Stimulated activated CD4-positive, alpha-beta T cell treated with anti-CD3 and anti-CD28 coated beads, TNF-alpha, amount 100 ng/mL, for 4 hours (primary cell): ENCODE data around the gene SUB1.
"Not testable (repeated sequence)": the region's sequence is repeated elsewhere in the genome, so short reads cannot be mapped to it uniquely, and the experiment has no call there.

Experiments
- DNase-seq, 3 experiments: peaks; one replicate each; pipeline ENCODE4 v3.0.0-alpha.2; 2020; ENCODE audit warnings: low read depth in 3 of 3

SUB1 gene

GRCh38 chr5:32585446-32586275 lies at the start of gene SUB1:
Gene SUB1, plus strand, starts transcription at chr5:32585557. Its CDS starts 2,956 bp downstream, at chr5:32588513.
- DNase-seq: peak; percentile 88 to 90 (median 89)

- no peak for DNase-seq
Measured at GRCh38 chr5:32536246-32536645, 49.1 kb upstream of the SUB1 start.

GRCh38 chr5:32537437-32538029 lies 47.8 kb upstream of the SUB1 start:
- not testable (repeated sequence) for DNase-seq

DNA sequence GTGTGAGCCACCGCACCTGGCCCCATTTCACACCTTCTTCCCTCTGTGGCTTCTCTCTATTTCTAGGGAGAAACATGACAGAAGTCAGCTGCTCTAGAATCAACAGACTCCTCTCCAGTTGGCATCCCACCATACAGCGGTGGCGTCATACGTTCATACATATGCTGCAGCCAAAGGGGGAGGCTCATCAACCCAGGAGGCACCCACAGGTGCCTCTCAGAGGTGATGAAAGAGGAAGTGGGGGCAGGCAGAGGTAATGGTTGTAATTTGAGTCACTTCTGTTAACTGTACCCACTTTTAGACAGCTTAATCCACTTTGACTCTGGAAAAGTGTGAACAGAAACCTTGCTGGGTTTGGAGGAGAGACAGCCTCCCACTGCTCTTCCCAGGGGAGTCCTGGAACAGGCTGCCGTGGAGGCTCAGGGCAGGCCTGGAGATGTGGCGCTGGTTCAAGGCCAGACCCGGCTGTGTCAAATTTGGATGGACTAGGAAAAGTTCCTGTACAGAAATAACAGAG lies 47.3 kb upstream of the SUB1 start:
- peak in 2 of 3 experiments; percentile 22 to 37 for DNase-seq

GRCh38 chr5:32539981-32540845 lies 45.1 kb upstream of the SUB1 start:
- no peak for DNase-seq

DNA sequence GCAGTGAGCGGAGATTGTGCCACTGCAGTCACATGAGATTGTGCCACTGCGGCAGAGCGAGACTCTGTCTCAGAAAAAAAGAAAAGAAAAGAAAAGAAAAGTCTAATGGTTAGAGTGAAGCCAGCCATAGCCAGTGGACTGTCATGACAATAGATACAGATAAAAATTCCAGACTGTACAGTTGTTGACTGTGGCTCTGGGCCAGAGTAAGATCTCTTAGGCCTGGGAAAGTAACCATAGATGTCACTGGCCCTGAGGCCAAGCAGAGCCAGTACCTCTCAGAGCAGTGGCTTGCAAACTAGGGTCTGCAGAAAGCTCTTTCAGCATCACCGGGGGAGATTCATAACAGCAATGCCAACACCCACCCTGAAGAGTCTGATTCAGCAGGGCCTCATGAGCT lies 44.1 kb upstream of the SUB1 start:
- no peak for DNase-seq

GRCh38 chr5:32542216-32543059 lies 42.9 kb upstream of the SUB1 start:
- peak in 1 of 3 experiments; percentile 12 for DNase-seq

GRCh38 chr5:32543291-32543690 lies 42.1 kb upstream of the SUB1 start:
- DNase-seq: no peak

- DNase-seq: no peak
Measured at GRCh38 chr5:32545102-32545800, 40.1 kb upstream of the SUB1 start.

- DNase-seq: no peak
Measured at GRCh38 chr5:32551194-32551593, 34.2 kb upstream of the SUB1 start.

- DNase-seq: no peak
Measured at GRCh38 chr5:32551865-32552264, 33.5 kb upstream of the SUB1 start.

DNA sequence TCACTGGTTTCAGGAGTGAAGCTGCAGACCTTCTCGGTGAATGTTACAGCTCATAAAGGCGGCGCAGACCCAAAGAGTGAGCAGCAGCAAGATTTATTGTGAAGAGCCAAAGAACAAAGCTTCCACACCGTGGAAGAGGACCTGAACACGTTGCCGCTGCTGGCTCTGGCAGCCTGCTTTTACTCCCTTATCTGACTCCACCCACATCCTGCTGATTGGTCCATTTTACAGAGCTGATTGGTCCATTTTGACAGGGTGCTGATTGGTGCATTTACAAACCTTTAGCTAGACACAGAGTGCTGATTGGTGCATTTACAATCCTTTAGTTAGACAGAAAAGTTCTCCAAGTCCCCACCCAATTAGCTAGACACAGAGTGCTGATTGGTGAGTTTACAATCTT lies 32.9 kb upstream of the SUB1 start:
- not testable (repeated sequence) for DNase-seq

DNA sequence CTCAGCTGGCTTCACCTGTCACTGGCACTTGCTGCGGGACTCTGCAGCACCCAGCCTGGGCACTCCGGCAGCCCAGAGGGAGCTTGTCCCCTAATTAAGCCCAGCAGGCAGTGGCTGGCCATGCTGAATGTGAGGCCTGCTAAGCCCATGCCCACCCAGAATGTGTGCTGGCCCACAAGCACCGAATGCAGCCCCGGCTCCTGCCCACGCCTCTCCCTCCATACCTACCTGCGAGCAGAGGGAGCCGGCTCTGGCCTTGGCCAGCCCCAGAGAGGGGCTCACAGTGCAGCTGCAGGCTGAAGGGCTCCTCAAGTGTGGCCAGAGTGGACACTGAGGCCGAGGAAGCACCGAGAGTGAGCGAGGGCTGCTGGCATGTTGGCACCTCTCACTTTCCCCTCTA lies 32.4 kb upstream of the SUB1 start:
- no peak for DNase-seq

- DNase-seq: not testable (repeated sequence)
Measured at GRCh38 chr5:32554181-32554780, 31.1 kb upstream of the SUB1 start.

DNA sequence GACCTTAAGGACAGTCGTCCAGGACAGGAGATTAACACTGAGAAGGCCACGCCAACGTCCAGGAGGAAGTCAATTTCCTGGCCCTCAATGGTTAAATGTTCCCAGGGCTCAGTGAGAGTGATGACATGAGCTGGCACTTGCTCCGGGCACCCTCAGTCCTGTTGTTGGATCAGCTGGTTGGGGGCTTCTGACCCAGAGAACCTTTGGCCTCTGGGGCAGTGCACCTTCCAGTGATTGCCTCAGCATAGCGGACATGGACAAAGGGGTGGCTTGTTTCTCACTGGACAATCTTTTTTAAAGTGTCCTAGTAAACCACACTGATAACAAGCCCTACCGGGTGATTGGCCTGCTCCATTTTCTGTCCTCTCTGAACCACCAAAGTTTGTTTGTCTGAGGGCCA lies 28.8 kb upstream of the SUB1 start:
- not testable (repeated sequence) for DNase-seq

GRCh38 chr5:32559411-32559810 lies 25.9 kb upstream of the SUB1 start:
- DNase-seq: no peak

DNA sequence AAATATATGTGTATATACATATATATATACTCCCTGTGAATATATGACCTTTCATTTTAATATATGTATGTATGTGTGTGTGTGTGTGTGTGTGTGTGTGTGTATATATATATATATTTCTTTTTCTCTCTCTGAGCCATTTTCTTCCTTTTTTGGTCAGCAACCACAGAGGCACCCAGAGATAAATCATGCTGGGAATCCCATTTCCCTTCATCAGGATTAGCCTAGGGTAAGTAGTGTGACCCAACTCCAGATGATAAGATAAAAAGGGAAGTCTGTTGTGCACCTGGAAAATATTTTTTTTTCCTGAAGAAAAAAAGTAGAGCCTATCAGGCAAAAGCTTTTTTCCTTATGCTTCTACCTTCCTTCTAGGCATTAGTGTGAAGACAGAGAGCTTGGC lies 25.4 kb upstream of the SUB1 start:
- DNase-seq: no peak

GRCh38 chr5:32562056-32562455 lies 23.3 kb upstream of the SUB1 start:
- DNase-seq: no peak

- no peak for DNase-seq
Measured at GRCh38 chr5:32562843-32563242, 22.5 kb upstream of the SUB1 start.

GRCh38 chr5:32563614-32564013 lies 21.7 kb upstream of the SUB1 start:
- no peak for DNase-seq
